Prostate gland (tissue), 2 donors: ENCODE measurements around the gene MTMR1. TPM values are rescaled to one million over a fixed set of nuclear protein-coding genes. Genes with fewer than 3 reads are reported as not detected.
A peak's percentile ranks its signal among the peaks of the same experiment; 100 is the strongest.

Source experiments
- DNase-seq: peaks from one replicate; pipeline ENCODE4 v3.0.0-alpha.2; 2019; ENCODE audit warnings: low spot score
- H3K27ac ChIP-seq, 2 donors: fragments of 200-600 bp; sonication (generic); 2 replicates each; pipeline ENCODE4 v1.5.1; 2017 to 2019
- H3K27me3 ChIP-seq: fragments of 200-600 bp; sonication (generic); replicated peaks from 2 replicates; pipeline ENCODE4 v1.5.1; 2019; ENCODE audit not compliant: insufficient read depth
- H3K36me3 ChIP-seq, 2 donors: fragments of 200-600 bp; sonication (generic); 1 replicate in 1 of 2; 2 replicates in 1 of 2; pipeline versions ENCODE4 v1.5.1 to v1.8.1; 2017 to 2019
- H3K4me1 ChIP-seq: fragments of 200-600 bp; sonication (generic); replicated peaks from 2 replicates; pipeline ENCODE4 v1.5.1; 2019
- H3K4me3 ChIP-seq, 2 donors: fragments of 200-600 bp; sonication (generic); 2 replicates each; pipeline ENCODE4 v1.5.1; 2017 to 2019
- H3K9me3 ChIP-seq: fragments of 200-600 bp; sonication (generic); 2 replicates; pipeline ENCODE4 v1.5.1; 2017
- CTCF ChIP-seq, 4 experiments: fragments of 200-600 bp in 2 of 4; fragments of 450-650 bp in 2 of 4; sonication (generic) in 2 of 4; IDR thresholded peaks; 1 replicate in 3 of 4; 2 replicates in 1 of 4; pipeline ENCODE4 v1.5.1; 2016 to 2019; ENCODE audit warnings: antibody characterized with exemption in 4 of 4, mild to moderate bottlenecking in 2 of 4, moderate library complexity in 2 of 4
- POLR2A ChIP-seq: fragments of 450-650 bp; IDR thresholded peaks from one replicate; pipeline ENCODE4 v1.6.1; 2016; ENCODE audit warnings: antibody characterized with exemption, mild to moderate bottlenecking
- POLR2AphosphoS5 ChIP-seq: sonication (generic); formaldehyde crosslinking; IDR thresholded peaks from one replicate; pipeline ENCODE4 v1.6.1; 2017; ENCODE audit warnings: antibody characterized with exemption
- WGBS: methylation state at CpG from one replicate; pipeline ENCODE4 v1.1.5; 2018; 5-methylcytosine and 5-hydroxymethylcytosine counted together
- intact Hi-C: fragments of 100-400 bp; cut with DNase I; formaldehyde crosslinking; loops from one replicate; pipeline ENCODE4 v1.14.2; 2022
- total RNA-seq, 2 donors: library from RNA; depleted of rRNA; stranded (reverse); fragments of >200 nt; gene quantifications; one replicate each; pipeline ENCODE4 v1.1.0, GENCODE V29; 2016

The MTMR1 gene
- total RNA-seq, 2 donors from 2014 or later: 35.0 to 37.3 TPM

GRCh38 chrX:150683536-150684146, 9.6 kb upstream of the MTMR1 start:
- WGBS: 58% methylated on average over 7 of the region's 7 CpGs
- peak; percentile 7 for DNase-seq
- H3K4me1 ChIP-seq: no peaks in the 10 kb centered on the region
- intact Hi-C loops: loop anchor here (10.0 kb wide), 1 partner anchor 179 kb away; no protein-coding TSS in a partner anchor
- no peak overlapping the region for H3K4me3 ChIP-seq
- no peaks in the 10 kb centered on the region for H3K9me3 ChIP-seq
- TF ChIP-seq POLR2AphosphoS5: no peak
- peak in 3 of 4 experiments; percentile 30 to 49 (median 46) for TF ChIP-seq CTCF (IDR thresholded peaks at IDR 0.05)
- H3K36me3 ChIP-seq: no peaks in the 10 kb centered on the region
- no peak overlapping the region for H3K27ac ChIP-seq
- H3K27me3 ChIP-seq: no peaks in the 10 kb centered on the region

GRCh38 chrX:150688911-150689451, 4.2 kb upstream of the MTMR1 start:
- no peak overlapping the region for H3K4me3 ChIP-seq
- intact Hi-C loops: loop anchor here (10.0 kb wide), 1 partner anchor 184 kb away; no protein-coding TSS in a partner anchor
- no peaks in the 10 kb centered on the region for H3K9me3 ChIP-seq
- H3K27me3 ChIP-seq: no peaks in the 10 kb centered on the region
- 41% methylated on average over 5 of the region's 5 CpGs for WGBS
- TF ChIP-seq POLR2A (no peak), POLR2AphosphoS5 (no peak), CTCF (IDR thresholded peaks at IDR 0.05) (no peak)
- no peaks in the 10 kb centered on the region for H3K36me3 ChIP-seq
- no peak for DNase-seq
- no peaks in the 10 kb centered on the region for H3K4me1 ChIP-seq
- no peak overlapping the region for H3K27ac ChIP-seq

- DNase-seq: no peak
- no peak overlapping the region for H3K4me3 ChIP-seq
- H3K27ac ChIP-seq: no peak overlapping the region
- no peaks in the 10 kb centered on the region for H3K27me3 ChIP-seq
- intact Hi-C loops: no loop called here
- H3K4me1 ChIP-seq: no peaks in the 10 kb centered on the region
- H3K9me3 ChIP-seq: no peaks in the 10 kb centered on the region
- H3K36me3 ChIP-seq: no peaks in the 10 kb centered on the region
- no peak for TF ChIP-seq POLR2A
Observed at GRCh38 chrX:150690126-150690525, 3.1 kb upstream of the MTMR1 start.

- H3K27me3 ChIP-seq: no peaks in the 10 kb centered on the region
- peak overlapping the region; percentile 83 to 84 for H3K27ac ChIP-seq
- WGBS: 44% methylated on average over 4 of the region's 5 CpGs
- no peaks in the 10 kb centered on the region for H3K4me1 ChIP-seq
- DNase-seq: no peak
- no peaks in the 10 kb centered on the region for H3K36me3 ChIP-seq
- H3K9me3 ChIP-seq: no peaks in the 10 kb centered on the region
- intact Hi-C loops: no loop called here
- peak overlapping the region in 1 of 2 donors; percentile 39 for H3K4me3 ChIP-seq
- TF ChIP-seq CTCF (IDR thresholded peaks at IDR 0.05): no peak
- no peak for TF ChIP-seq POLR2AphosphoS5
- TF ChIP-seq POLR2A: no peak
Observed at GRCh38 chrX:150692296-150692695, 900 bp upstream of the MTMR1 start.

- Histone ChIP-seq H3K27ac (peak overlapping the region; percentile 83 to 84), H3K36me3 (no peaks in the 10 kb centered on the region), H3K27me3 (no peaks in the 10 kb centered on the region), H3K4me1 (no peaks in the 10 kb centered on the region), H3K4me3 (peak overlapping the region; percentile 39 to 45), H3K9me3 (no peaks in the 10 kb centered on the region)
- TF ChIP-seq CTCF (IDR thresholded peaks at IDR 0.05) (no peak), POLR2A (peak; percentile 25), POLR2AphosphoS5 (peak; percentile 76)
- WGBS: under 1% methylated on average over 17 of the region's 42 CpGs
- intact Hi-C loops: no loop called here
- DNase-seq: peak; percentile 81
Observed at GRCh38 chrX:150693725-150694574, 754 bp downstream of the MTMR1 start.
